Stimulated activated CD4-positive, alpha-beta T cell treated with anti-CD3 and anti-CD28 coated beads, Interleukin-1b, Interleukin-23, amount 100 ng/mL, for 4 hours (primary cell): Measurements from ENCODE around the gene PLBD1.

ENCODE experiments used
- DNase-seq, 2 donors: peaks; one replicate each; pipeline ENCODE4 v3.0.0-alpha.2; 2020; ENCODE audit warnings: low read depth in 2 of 2

PLBD1 gene

GRCh38 chr12:14570231-14570630, 2.5 kb upstream of the PLBD1 start:
- DNase-seq = no peak

GRCh38 chr12:14564336-14564959, 3.2 kb downstream of the PLBD1 start:
- DNase-seq = no peak

GRCh38 chr12:14563046-14563445, 4.6 kb downstream of the PLBD1 start:
- no peak for DNase-seq

GRCh38 chr12:14562279-14562678, 5.4 kb downstream of the PLBD1 start:
- DNase-seq = no peak

- DNase-seq = no peak
These were observed 5.9 kb downstream of the PLBD1 start for GRCh38 chr12:14561677-14562238.

- DNase-seq = no peak
These were observed 6.6 kb downstream of the PLBD1 start for GRCh38 chr12:14560904-14561574.

GRCh38 chr12:14558473-14558959, 9.2 kb downstream of the PLBD1 start:
- DNase-seq = no peak

GRCh38 chr12:14557966-14558365, 9.7 kb downstream of the PLBD1 start:
- DNase-seq = no peak

GRCh38 chr12:14554281-14555007, 13.2 kb downstream of the PLBD1 start:
- no peak for DNase-seq

GRCh38 chr12:14548609-14549008, 19.1 kb downstream of the PLBD1 start:
- no peak for DNase-seq

GRCh38 chr12:14547571-14547970, 20.1 kb downstream of the PLBD1 start:
- DNase-seq = no peak

GRCh38 chr12:14545144-14546124, 22.2 kb downstream of the PLBD1 start:
- DNase-seq = no peak

- no peak for DNase-seq
These were observed 26.8 kb downstream of the PLBD1 start for GRCh38 chr12:14540801-14541462.

- DNase-seq = no peak
These were observed 30.6 kb downstream of the PLBD1 start for GRCh38 chr12:14537088-14537487.

GRCh38 chr12:14532152-14532551, 35.5 kb downstream of the PLBD1 start:
- DNase-seq = no peak

- DNase-seq = no peak
These were observed 41.7 kb downstream of the PLBD1 start for GRCh38 chr12:14525964-14526363.

- no peak for DNase-seq
These were observed 45.9 kb downstream of the PLBD1 start for GRCh38 chr12:14521822-14522221.

- no peak for DNase-seq
These were observed 52.7 kb downstream of the PLBD1 start for GRCh38 chr12:14514946-14515345.

- no peak for DNase-seq
These were observed 53.4 kb downstream of the PLBD1 start for GRCh38 chr12:14514154-14514842.

GRCh38 chr12:14510574-14510973, 57.1 kb downstream of the PLBD1 start:
- DNase-seq = no peak
